ENCODE results near the gene OR13G1.
"Not testable (repeated sequence)": the region's sequence is repeated elsewhere in the genome, so short reads cannot be mapped to it uniquely, and the experiment has no call there.

Gene OR13G1

GRCh38 chr1:247679639-247680038, at the start of gene OR13G1:
OR13G1 (minus strand) TSS chr1:247679739; CDS start chr1:247673041, 6,698 bp downstream.
- Histone ChIP-seq H2AFZ (ENCODE audit: low read length, unreplicated experiment) (no peak within 1 kb of the TSS), H3K4me1 (ENCODE audit: control insufficient read depth, insufficient read depth, low read length, unreplicated experiment) (no peaks in the 10 kb centered on the region), H3K36me3 (ENCODE audit: insufficient read depth, low read length) (no peaks in the 10 kb centered on the region), H3K79me2 (ENCODE audit: control insufficient read depth, insufficient read depth, low read length, unreplicated experiment) (no peaks in the 10 kb centered on the region), H3K4me3 (ENCODE audit: low read depth, low read length) (no peak within 1 kb of the TSS), H3K27ac (ENCODE audit: low read depth, low read length) (no peak within 1 kb of the TSS), H3K27me3 (ENCODE audit: insufficient read depth, low read length) (no peaks in the 10 kb centered on the region)

GRCh38 chr1:247721222-247721621, 41.7 kb upstream of the OR13G1 start:
- Histone ChIP-seq H3K79me2 (ENCODE audit: control insufficient read depth, insufficient read depth, low read length, unreplicated experiment) (no peaks in the 10 kb centered on the region), H3K27me3 (ENCODE audit: insufficient read depth, low read length) (no peaks in the 10 kb centered on the region), H3K4me1 (ENCODE audit: control insufficient read depth, insufficient read depth, low read length, unreplicated experiment) (no peaks in the 10 kb centered on the region), H3K36me3 (ENCODE audit: insufficient read depth, low read length) (no peaks in the 10 kb centered on the region), H2AFZ (ENCODE audit: low read length, unreplicated experiment) (no peak overlapping the region), H3K4me3 (ENCODE audit: low read depth, low read length) (no peak overlapping the region), H3K27ac (ENCODE audit: low read depth, low read length) (no peak overlapping the region)

GRCh38 chr1:247716546-247716945, 37.0 kb upstream of the OR13G1 start, which contains the start of gene OR6F1:
OR6F1 (minus strand) TSS chr1:247716646; CDS start chr1:247712755, 3,891 bp downstream.
- Histone ChIP-seq H3K4me1 (ENCODE audit: control insufficient read depth, insufficient read depth, low read length, unreplicated experiment) (no peaks in the 10 kb centered on the region), H2AFZ (ENCODE audit: low read length, unreplicated experiment) (no peak within 1 kb of the TSS), H3K4me3 (ENCODE audit: low read depth, low read length) (no peak within 1 kb of the TSS), H3K36me3 (ENCODE audit: insufficient read depth, low read length) (no peaks in the 10 kb centered on the region), H3K27me3 (ENCODE audit: insufficient read depth, low read length) (no peaks in the 10 kb centered on the region), H3K27ac (ENCODE audit: low read depth, low read length) (no peak within 1 kb of the TSS), H3K79me2 (ENCODE audit: control insufficient read depth, insufficient read depth, low read length, unreplicated experiment) (no peaks in the 10 kb centered on the region)

GRCh38 chr1:247713753-247714152, 34.2 kb upstream of the OR13G1 start:
- Histone ChIP-seq H3K79me2 (ENCODE audit: control insufficient read depth, insufficient read depth, low read length, unreplicated experiment) (no peaks in the 10 kb centered on the region), H3K4me3 (ENCODE audit: low read depth, low read length) (no peak overlapping the region), H2AFZ (ENCODE audit: low read length, unreplicated experiment) (no peak overlapping the region), H3K27me3 (ENCODE audit: insufficient read depth, low read length) (no peaks in the 10 kb centered on the region), H3K4me1 (ENCODE audit: control insufficient read depth, insufficient read depth, low read length, unreplicated experiment) (no peaks in the 10 kb centered on the region), H3K27ac (ENCODE audit: low read depth, low read length) (no peak overlapping the region), H3K36me3 (ENCODE audit: insufficient read depth, low read length) (no peaks in the 10 kb centered on the region)

GRCh38 chr1:247710681-247711080, 31.1 kb upstream of the OR13G1 start:
- not testable (repeated sequence) for H3K27me3 ChIP-seq (ENCODE audit: insufficient read depth, low read length); H3K79me2 ChIP-seq (ENCODE audit: control insufficient read depth, insufficient read depth, low read length, unreplicated experiment); H2AFZ ChIP-seq (ENCODE audit: low read length, unreplicated experiment); H3K36me3 ChIP-seq (ENCODE audit: insufficient read depth, low read length); H3K27ac ChIP-seq (ENCODE audit: low read depth, low read length); H3K4me1 ChIP-seq (ENCODE audit: control insufficient read depth, insufficient read depth, low read length, unreplicated experiment); H3K4me3 ChIP-seq (ENCODE audit: low read depth, low read length)

GRCh38 chr1:247701338-247701737, 21.8 kb upstream of the OR13G1 start:
- H3K4me1 ChIP-seq (ENCODE audit: control insufficient read depth, insufficient read depth, low read length, unreplicated experiment), result no peaks in the 10 kb centered on the region

GRCh38 chr1:247681288-247681897, 1.9 kb upstream of the OR13G1 start:
- Histone ChIP-seq H3K4me1 (ENCODE audit: control insufficient read depth, insufficient read depth, low read length, unreplicated experiment) (no peaks in the 10 kb centered on the region), H3K27ac (ENCODE audit: low read depth, low read length) (no peak overlapping the region), H3K4me3 (ENCODE audit: low read depth, low read length) (no peak overlapping the region), H3K27me3 (ENCODE audit: insufficient read depth, low read length) (no peaks in the 10 kb centered on the region), H2AFZ (ENCODE audit: low read length, unreplicated experiment) (no peak overlapping the region), H3K79me2 (ENCODE audit: control insufficient read depth, insufficient read depth, low read length, unreplicated experiment) (no peaks in the 10 kb centered on the region), H3K36me3 (ENCODE audit: insufficient read depth, low read length) (no peaks in the 10 kb centered on the region)

More at GRCh38 chr1:247701338-247701737, 21.8 kb upstream of the OR13G1 start:
- no peak overlapping the region for H3K4me3 ChIP-seq (ENCODE audit: low read depth, low read length)
- H2AFZ ChIP-seq (ENCODE audit: low read length, unreplicated experiment), result no peak overlapping the region
- H3K36me3 ChIP-seq (ENCODE audit: insufficient read depth, low read length), result no peaks in the 10 kb centered on the region
- H3K27ac ChIP-seq (ENCODE audit: low read depth, low read length), result no peak overlapping the region
- no peaks in the 10 kb centered on the region for H3K27me3 ChIP-seq (ENCODE audit: insufficient read depth, low read length)
- no peaks in the 10 kb centered on the region for H3K79me2 ChIP-seq (ENCODE audit: control insufficient read depth, insufficient read depth, low read length, unreplicated experiment)

GRCh38 chr1:247680171-247680570, 632 bp upstream of the OR13G1 start:
- no peaks in the 10 kb centered on the region for H3K79me2 ChIP-seq (ENCODE audit: control insufficient read depth, insufficient read depth, low read length, unreplicated experiment)
- no peak overlapping the region for H2AFZ ChIP-seq (ENCODE audit: low read length, unreplicated experiment)
- no peaks in the 10 kb centered on the region for H3K4me1 ChIP-seq (ENCODE audit: control insufficient read depth, insufficient read depth, low read length, unreplicated experiment)
- H3K4me3 ChIP-seq (ENCODE audit: low read depth, low read length), result no peak overlapping the region
- no peaks in the 10 kb centered on the region for H3K36me3 ChIP-seq (ENCODE audit: insufficient read depth, low read length)
- H3K27me3 ChIP-seq (ENCODE audit: insufficient read depth, low read length), result no peaks in the 10 kb centered on the region
- H3K27ac ChIP-seq (ENCODE audit: low read depth, low read length), result no peak overlapping the region

GRCh38 chr1:247669225-247669624, 10.3 kb downstream of the OR13G1 start:
- H2AFZ ChIP-seq (ENCODE audit: low read length, unreplicated experiment), result no peak overlapping the region
- H3K4me1 ChIP-seq (ENCODE audit: control insufficient read depth, insufficient read depth, low read length, unreplicated experiment), result no peaks in the 10 kb centered on the region
- H3K4me3 ChIP-seq (ENCODE audit: low read depth, low read length), result no peak overlapping the region
- H3K27ac ChIP-seq (ENCODE audit: low read depth, low read length), result no peak overlapping the region
- H3K27me3 ChIP-seq (ENCODE audit: insufficient read depth, low read length), result no peaks in the 10 kb centered on the region
- no peaks in the 10 kb centered on the region for H3K36me3 ChIP-seq (ENCODE audit: insufficient read depth, low read length)
- H3K79me2 ChIP-seq (ENCODE audit: control insufficient read depth, insufficient read depth, low read length, unreplicated experiment), result no peaks in the 10 kb centered on the region

GRCh38 chr1:247656221-247656875, 23.2 kb downstream of the OR13G1 start:
- H3K79me2 ChIP-seq (ENCODE audit: control insufficient read depth, insufficient read depth, low read length, unreplicated experiment), result no peaks in the 10 kb centered on the region
- H3K4me3 ChIP-seq (ENCODE audit: low read depth, low read length), result no peak overlapping the region
- H3K27me3 ChIP-seq (ENCODE audit: insufficient read depth, low read length), result no peaks in the 10 kb centered on the region
- no peaks in the 10 kb centered on the region for H3K36me3 ChIP-seq (ENCODE audit: insufficient read depth, low read length)
- no peak overlapping the region for H2AFZ ChIP-seq (ENCODE audit: low read length, unreplicated experiment)
- no peaks in the 10 kb centered on the region for H3K4me1 ChIP-seq (ENCODE audit: control insufficient read depth, insufficient read depth, low read length, unreplicated experiment)
- no peak overlapping the region for H3K27ac ChIP-seq (ENCODE audit: low read depth, low read length)

- Histone ChIP-seq H3K36me3 (ENCODE audit: insufficient read depth, low read length) (no peaks in the 10 kb centered on the region), H3K4me3 (ENCODE audit: low read depth, low read length) (no peak overlapping the region), H2AFZ (ENCODE audit: low read length, unreplicated experiment) (no peak overlapping the region), H3K4me1 (ENCODE audit: control insufficient read depth, insufficient read depth, low read length, unreplicated experiment) (no peaks in the 10 kb centered on the region), H3K27ac (ENCODE audit: low read depth, low read length) (no peak overlapping the region), H3K79me2 (ENCODE audit: control insufficient read depth, insufficient read depth, low read length, unreplicated experiment) (no peaks in the 10 kb centered on the region), H3K27me3 (ENCODE audit: insufficient read depth, low read length) (no peaks in the 10 kb centered on the region)
These were observed 26.5 kb downstream of the OR13G1 start for GRCh38 chr1:247653040-247653439.

Measured in ACC112 (cell line).